NCI-H128 (cell line): Measurements from ENCODE around the gene SIRT2.
"Not testable (repeated sequence)": the region's sequence is repeated elsewhere in the genome, so short reads cannot be mapped to it uniquely, and the experiment has no call there.

Experiments used
- DNase-seq: peaks from one replicate; lab custom pipeline; 2025; ENCODE audit not compliant: unreplicated experiment; lab: John Stamatoyannopoulos, UW

The SIRT2 gene

DNA sequence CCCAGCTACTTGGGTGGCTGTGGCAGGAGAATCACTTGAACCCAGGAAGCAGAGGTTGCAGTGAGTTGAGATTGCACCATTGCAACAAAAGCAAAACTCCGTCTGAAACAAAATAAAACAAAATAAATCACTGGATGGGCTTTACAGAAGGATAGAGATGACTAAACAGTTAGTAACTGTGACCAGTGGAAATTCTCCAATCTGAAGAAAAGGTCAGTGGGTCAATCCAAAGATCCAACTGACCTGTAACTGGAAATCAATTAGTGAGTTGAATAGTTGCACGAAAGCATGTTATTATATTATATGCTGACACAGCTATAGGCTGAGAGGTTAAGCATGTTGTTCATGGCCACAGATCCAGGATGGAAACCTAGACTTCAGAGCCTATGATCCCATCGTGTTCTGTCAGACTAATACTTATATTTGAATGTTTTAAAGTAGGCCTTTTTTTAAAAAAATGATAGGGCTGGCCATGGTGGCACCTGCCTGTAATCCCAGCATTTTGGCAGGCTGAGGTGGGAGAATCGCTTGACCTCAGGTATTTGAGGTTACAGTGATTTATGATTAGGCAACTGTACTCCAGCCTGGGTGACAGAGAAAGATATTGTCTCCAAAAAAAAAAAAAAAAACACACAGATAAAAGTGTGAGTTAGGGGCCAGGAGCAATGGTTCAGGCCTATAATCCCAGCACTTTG lies 69.2 kb downstream of the SIRT2 start:
- DNase-seq, result no peak

DNA sequence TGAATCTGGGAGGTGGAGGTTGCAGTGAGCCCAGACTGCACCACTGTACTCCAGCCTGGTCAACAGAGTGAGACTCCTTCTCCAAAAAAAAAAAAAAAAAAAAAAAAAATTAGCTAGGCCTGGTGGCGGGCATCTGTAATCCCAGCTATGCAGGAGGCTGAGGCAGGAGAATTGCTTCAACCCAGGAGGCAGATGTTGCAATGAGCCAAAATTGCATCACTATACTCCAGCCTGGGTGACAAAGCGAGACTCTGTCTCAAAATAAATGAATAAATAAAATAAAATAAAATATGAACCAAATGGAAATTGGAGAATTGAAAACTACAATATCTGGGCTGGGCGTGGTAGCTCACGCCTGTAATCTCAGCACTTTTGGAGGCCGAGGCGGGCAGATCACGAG lies 70.2 kb downstream of the SIRT2 start:
- DNase-seq, result not testable (repeated sequence)
